Testis (tissue), 3 donors: ENCODE measurements around the gene ZFAND2B. TPM values are rescaled to one million over a fixed set of nuclear protein-coding genes. Genes with fewer than 3 reads are reported as not detected.

ENCODE experiments used
- DNase-seq: peaks from one replicate; pipeline ENCODE4 v3.0.0-alpha.2; 2019
- H3K27ac ChIP-seq, 2 donors: fragments of 200-600 bp; sonication (generic); one replicate each; pipeline ENCODE4 v1.5.1; 2019
- H3K27me3 ChIP-seq: fragments of 200-600 bp; sonication (generic); one replicate; pipeline ENCODE4 v1.5.1; 2019
- H3K36me3 ChIP-seq: fragments of 200-600 bp; sonication (generic); one replicate; pipeline ENCODE4 v1.5.1; 2017; ENCODE audit warnings: low read depth; ENCODE audit errors: missing control alignments
- H3K4me1 ChIP-seq: fragments of 200-600 bp; sonication (generic); one replicate; pipeline ENCODE4 v1.5.1; 2019
- H3K4me3 ChIP-seq, 2 donors: fragments of 200-600 bp; sonication (generic); one replicate each; pipeline ENCODE4 v1.5.1; 2017 to 2019
- H3K9me3 ChIP-seq: fragments of 200-600 bp; sonication (generic); one replicate; pipeline ENCODE4 v1.5.1; 2017
- CTCF ChIP-seq, 3 experiments: fragments of 450-650 bp in 2 of 3; fragments of 200-600 bp in 1 of 3; sonication (generic) in 1 of 3; IDR thresholded peaks; one replicate each; pipeline ENCODE4 v1.5.1; 2016 to 2019; ENCODE audit warnings: antibody characterized with exemption in 3 of 3, mild to moderate bottlenecking in 2 of 3, moderate library complexity in 1 of 3
- POLR2A ChIP-seq: fragments of 450-650 bp; IDR thresholded peaks from one replicate; pipeline ENCODE4 v1.6.1; 2017; ENCODE audit warnings: antibody characterized with exemption, mild to moderate bottlenecking, moderate library complexity
- WGBS, 2 donors: methylation state at CpG; one replicate each; pipeline ENCODE4 v1.1.5; 2018; 5-methylcytosine and 5-hydroxymethylcytosine counted together
- intact Hi-C: fragments of 100-400 bp; cut with DNase I; formaldehyde crosslinking; loops from one replicate; pipeline ENCODE4 v1.15.1; 2023; ENCODE audit warnings: low total_unique reads
- polyA plus RNA-seq: library from polyadenylated mRNA; stranded (reverse); fragments of 350-450 nt; fragmentation: Illumina TruSeq; extraction: RNeasy Lipid Tissue Mini Kit (QIAGEN cat#74804); gene quantifications from one replicate; pipeline ENCODE4 v1.2.3, GENCODE V29; 2014; ENCODE audit warnings: low read depth, low replicate concordance; ENCODE audit not compliant: insufficient read depth
- total RNA-seq, 2 donors: library from RNA; depleted of rRNA; stranded (reverse); fragments of >200 nt; gene quantifications; one replicate each; pipeline ENCODE4 v1.2.3, GENCODE V29; 2016

Gene ZFAND2B
- total and polyA plus RNA-seq, 3 donors from 2014 or later = 27.0 to 41.3 (median 34.3) TPM

- peak overlapping the region; percentile 93 to 96 for H3K27ac ChIP-seq
- intact Hi-C loops = loop anchor here (5.0 to 10.0 kb wide), 2 partner anchors 105 to 133 kb away; no protein-coding TSS in a partner anchor
- DNase-seq = no peak
- H3K36me3 ChIP-seq = no peaks in the 10 kb centered on the region
- H3K9me3 ChIP-seq = no peaks in the 10 kb centered on the region
- peak overlapping the region; percentile 67 to 85 for H3K4me3 ChIP-seq
- TF ChIP-seq POLR2A = no peak
- no peak for TF ChIP-seq CTCF (IDR thresholded peaks at IDR 0.05)
- no peaks in the 10 kb centered on the region for H3K4me1 ChIP-seq
- 7% methylated on average over 18 of the region's 18 CpGs for WGBS, 2 donors
- H3K27me3 ChIP-seq = no peaks in the 10 kb centered on the region
Observed at GRCh38 chr2:219159771-219160185, 46.8 kb upstream of the ZFAND2B start.

GRCh38 chr2:219160186-219161017 lies 46.2 kb upstream of the ZFAND2B start, which contains the start of gene NHEJ1:
Gene NHEJ1 (minus strand): TSS chr2:219160815. CDS start chr2:219158362, 2,453 bp downstream.
- no peak for TF ChIP-seq POLR2A
- TF ChIP-seq CTCF (IDR thresholded peaks at IDR 0.05) = peak; percentile 96 to 98 (median 97)
- Histone ChIP-seq H3K4me3 (peak within 1 kb of the TSS; percentile 67 to 85), H3K27me3 (no peaks in the 10 kb centered on the region), H3K27ac (peak within 1 kb of the TSS; percentile 93 to 96), H3K36me3 (no peaks in the 10 kb centered on the region), H3K9me3 (no peaks in the 10 kb centered on the region), H3K4me1 (no peaks in the 10 kb centered on the region)
- whole genome bisulfite sequencing, 2 donors = 1 to 2% methylated on average over 18 to 53 of the region's 70 CpGs
- peak; percentile 98 for DNase-seq
- intact Hi-C loops = loop anchor here (5.0 kb wide), 1 partner anchor 132 kb away; no protein-coding TSS in a partner anchor

GRCh38 chr2:219161097-219161496 lies 45.5 kb upstream of the ZFAND2B start:
- 56 to 67% methylated on average over 4 of the region's 4 CpGs for WGBS, 2 donors
- Histone ChIP-seq H3K4me1 (no peaks in the 10 kb centered on the region), H3K27me3 (no peaks in the 10 kb centered on the region), H3K27ac (peak overlapping the region; percentile 93 to 96), H3K36me3 (no peaks in the 10 kb centered on the region), H3K9me3 (no peaks in the 10 kb centered on the region), H3K4me3 (peak overlapping the region; percentile 67 to 85)
- TF ChIP-seq CTCF (IDR thresholded peaks at IDR 0.05) = no peak
- TF ChIP-seq POLR2A = no peak
- no peak for DNase-seq
- intact Hi-C loops = loop anchor here (5.0 kb wide), 1 partner anchor 131 kb away; no protein-coding TSS in a partner anchor

GRCh38 chr2:219163156-219163555 lies 43.4 kb upstream of the ZFAND2B start:
- no peak for TF ChIP-seq POLR2A
- TF ChIP-seq CTCF (IDR thresholded peaks at IDR 0.05) = no peak
- no peak overlapping the region for H3K27ac ChIP-seq
- no peak overlapping the region for H3K4me3 ChIP-seq
- H3K36me3 ChIP-seq = no peaks in the 10 kb centered on the region
- DNase-seq = no peak
- intact Hi-C loops = loop anchor here (5.0 kb wide), 1 partner anchor 129 kb away; no protein-coding TSS in a partner anchor
- H3K4me1 ChIP-seq = peaks cover 3% of the 10 kb centered on the region
- H3K9me3 ChIP-seq = no peaks in the 10 kb centered on the region
- WGBS, 2 donors = 91 to 93% methylated on average over 6 of the region's 6 CpGs
- no peaks in the 10 kb centered on the region for H3K27me3 ChIP-seq
